Adrenal gland (tissue), 5 donors: Measurements from ENCODE around the gene PEPD.

Source experiments
- CTCF ChIP-seq, 6 experiments: fragments of 450-650 bp in 4 of 6; fragments of 200-600 bp in 2 of 6; sonication (generic) in 1 of 6; IDR thresholded peaks; 1 replicate in 5 of 6; 2 replicates in 1 of 6; pipeline versions ENCODE4 v1.5.1 to v1.8.0; 2016 to 2021; ENCODE audit warnings: antibody characterized with exemption in 6 of 6, mild to moderate bottlenecking in 2 of 6, moderate library complexity in 1 of 6
- POLR2A ChIP-seq, 2 donors: fragments of 450-650 bp; IDR thresholded peaks; one replicate each; pipeline ENCODE4 v1.6.1; 2017; ENCODE audit warnings: antibody characterized with exemption in 2 of 2, mild to moderate bottlenecking in 2 of 2, moderate library complexity in 1 of 2
- donor health status: DM: no; HTN: no; CAD: no.

GRCh38 chr19:33492951-33493350, 28.6 kb downstream of the PEPD start:
- TF ChIP-seq POLR2A (IDR thresholded peaks at IDR 0.05) (no peak), CTCF (IDR thresholded peaks at IDR 0.05) (no peak)
